Upper lobe of right lung (tissue), 1 donor: Measurements from ENCODE around the gene DACH1. TPM values are rescaled to one million over a fixed set of nuclear protein-coding genes. Genes with fewer than 3 reads are reported as not detected.
A peak's percentile ranks its signal among the peaks of the same experiment; 100 is the strongest.

ENCODE experiments used
- ATAC-seq: fragments of 200-7000 bp; cut with Tn5 transposase; one replicate; pipeline ENCODE4 v1.9.1; 2020; ENCODE audit warnings: mild to moderate bottlenecking, moderate library complexity
- DNase-seq: peaks from one replicate; pipeline ENCODE4 v3.0.0-alpha.2; 2020
- H3K27ac ChIP-seq: fragments of 200-600 bp; one replicate; pipeline ENCODE4 v1.8.0; 2022
- H3K27me3 ChIP-seq: fragments of 200-600 bp; one replicate; pipeline ENCODE4 v1.8.0; 2022; ENCODE audit warnings: mild to moderate bottlenecking
- H3K36me3 ChIP-seq: fragments of 200-600 bp; one replicate; pipeline ENCODE4 v1.8.0; 2022
- H3K4me1 ChIP-seq: fragments of 200-600 bp; one replicate; pipeline ENCODE4 v1.8.0; 2022
- H3K4me3 ChIP-seq: fragments of 200-600 bp; one replicate; pipeline ENCODE4 v1.8.0; 2022; ENCODE audit warnings: mild to moderate bottlenecking
- H3K9me3 ChIP-seq: fragments of 200-600 bp; one replicate; pipeline ENCODE4 v1.8.0; 2022
- CTCF ChIP-seq: fragments of 200-600 bp; IDR thresholded peaks from one replicate; pipeline ENCODE4 v1.8.0; 2022; ENCODE audit warnings: antibody characterized with exemption
- intact Hi-C: fragments of 100-400 bp; cut with DNase I; formaldehyde crosslinking; loops from one replicate; pipeline ENCODE4 v1.11.0; 2022
- total RNA-seq: library from RNA; stranded (reverse); fragmentation: NEBNext Ultra II Directional; extraction: Animal tissue kit (Norgen Biotek cat#: 25700); gene quantifications from one replicate; pipeline ENCODE4 v1.2.1, GENCODE V29; 2021
- donor health status: DM: no; HTN: yes; CAD: no; lungs with severe emphysema.

DACH1 gene
- total RNA-seq, 1 donor from 2014 or later = 11.5 TPM

GRCh38 chr13:71481501-71481900 is 385.5 kb downstream of the DACH1 start:
- intact Hi-C loops = no loop called here
- Histone ChIP-seq H3K27me3 (no peaks in the 10 kb centered on the region), H3K27ac (no peak overlapping the region), H3K4me3 (no peak overlapping the region), H3K9me3 (no peaks in the 10 kb centered on the region), H3K4me1 (no peaks in the 10 kb centered on the region), H3K36me3 (no peaks in the 10 kb centered on the region)
- no peak for ATAC-seq
- DNase-seq = no peak
- no peak for TF ChIP-seq CTCF

GRCh38 chr13:71481046-71481445 is 386.0 kb downstream of the DACH1 start:
- H3K4me3 ChIP-seq = no peak overlapping the region
- no peaks in the 10 kb centered on the region for H3K4me1 ChIP-seq
- ATAC-seq (no peak), DNase-seq (no peak)
- no peaks in the 10 kb centered on the region for H3K27me3 ChIP-seq
- intact Hi-C loops = no loop called here
- H3K27ac ChIP-seq = no peak overlapping the region
- no peak for TF ChIP-seq CTCF
- no peaks in the 10 kb centered on the region for H3K9me3 ChIP-seq
- H3K36me3 ChIP-seq = no peaks in the 10 kb centered on the region

GRCh38 chr13:71477735-71478134 is 389.3 kb downstream of the DACH1 start:
- H3K36me3 ChIP-seq = no peaks in the 10 kb centered on the region
- no peaks in the 10 kb centered on the region for H3K27me3 ChIP-seq
- H3K27ac ChIP-seq = no peak overlapping the region
- H3K4me3 ChIP-seq = no peak overlapping the region
- intact Hi-C loops = no loop called here
- ATAC-seq = no peak
- no peaks in the 10 kb centered on the region for H3K4me1 ChIP-seq
- H3K9me3 ChIP-seq = no peaks in the 10 kb centered on the region
- no peak for DNase-seq
- TF ChIP-seq CTCF = peak; percentile 21

- Histone ChIP-seq H3K27me3 (no peaks in the 10 kb centered on the region), H3K4me1 (no peaks in the 10 kb centered on the region), H3K27ac (no peak overlapping the region), H3K4me3 (no peak overlapping the region), H3K36me3 (no peaks in the 10 kb centered on the region), H3K9me3 (no peaks in the 10 kb centered on the region)
- TF ChIP-seq CTCF = no peak
- intact Hi-C loops = no loop called here
- ATAC-seq = no peak
- DNase-seq = no peak
These were observed 392.1 kb downstream of the DACH1 start for GRCh38 chr13:71474936-71475335.

GRCh38 chr13:71469626-71470025 is 397.4 kb downstream of the DACH1 start:
- H3K36me3 ChIP-seq = no peaks in the 10 kb centered on the region
- no peak overlapping the region for H3K4me3 ChIP-seq
- ATAC-seq (no peak), DNase-seq (no peak)
- intact Hi-C loops = no loop called here
- no peaks in the 10 kb centered on the region for H3K27me3 ChIP-seq
- H3K4me1 ChIP-seq = no peaks in the 10 kb centered on the region
- H3K27ac ChIP-seq = no peak overlapping the region
- TF ChIP-seq CTCF = no peak
- H3K9me3 ChIP-seq = no peaks in the 10 kb centered on the region

- Histone ChIP-seq H3K27me3 (no peaks in the 10 kb centered on the region), H3K4me3 (no peak overlapping the region), H3K9me3 (no peaks in the 10 kb centered on the region), H3K36me3 (no peaks in the 10 kb centered on the region), H3K4me1 (no peaks in the 10 kb centered on the region), H3K27ac (no peak overlapping the region)
- intact Hi-C loops = no loop called here
- DNase-seq = no peak
- no peak for TF ChIP-seq CTCF
- no peak for ATAC-seq
These were observed 402.3 kb downstream of the DACH1 start for GRCh38 chr13:71464686-71465085.
